Astrocyte (in vitro differentiated cells and primary cell): ENCODE measurements around the gene RAB27B.

Experiments
- EZH2 ChIP-seq: IDR thresholded peaks from 2 replicates; pipeline ENCODE4 v1.6.1; 2012; ENCODE audit warnings: mild to moderate bottlenecking, low read length, inconsistent platforms; ENCODE audit not compliant: insufficient read depth
- TF ChIP-seq, protein P1 (sequence below): IDR thresholded peaks from 2 replicates; pipeline ENCODE4 v1.5.1; 2011; ENCODE audit warnings: low read depth, mild to moderate bottlenecking, inconsistent platforms, low read length, moderate library complexity; ENCODE audit not compliant: insufficient read depth

DNA sequence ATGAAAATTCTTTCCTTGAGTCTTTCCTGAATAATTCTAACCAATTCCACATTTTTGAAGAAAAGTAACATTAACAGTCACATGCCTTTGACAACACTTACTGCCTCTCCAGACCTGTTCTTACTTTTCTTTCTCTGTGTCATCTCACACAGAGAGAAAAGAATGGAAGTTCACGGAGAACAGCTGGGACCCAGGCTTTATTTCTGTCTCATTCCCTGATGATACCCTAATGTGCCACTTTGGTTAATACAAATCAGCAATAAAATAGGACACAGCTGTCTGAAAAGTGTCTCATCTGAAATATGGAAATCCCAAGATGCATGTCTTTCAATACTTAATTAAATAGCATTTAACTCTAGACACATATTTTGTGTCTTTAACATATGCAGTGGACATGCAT is 42.1 kb upstream of the RAB27B start:
- TF ChIP-seq, protein P1, sequence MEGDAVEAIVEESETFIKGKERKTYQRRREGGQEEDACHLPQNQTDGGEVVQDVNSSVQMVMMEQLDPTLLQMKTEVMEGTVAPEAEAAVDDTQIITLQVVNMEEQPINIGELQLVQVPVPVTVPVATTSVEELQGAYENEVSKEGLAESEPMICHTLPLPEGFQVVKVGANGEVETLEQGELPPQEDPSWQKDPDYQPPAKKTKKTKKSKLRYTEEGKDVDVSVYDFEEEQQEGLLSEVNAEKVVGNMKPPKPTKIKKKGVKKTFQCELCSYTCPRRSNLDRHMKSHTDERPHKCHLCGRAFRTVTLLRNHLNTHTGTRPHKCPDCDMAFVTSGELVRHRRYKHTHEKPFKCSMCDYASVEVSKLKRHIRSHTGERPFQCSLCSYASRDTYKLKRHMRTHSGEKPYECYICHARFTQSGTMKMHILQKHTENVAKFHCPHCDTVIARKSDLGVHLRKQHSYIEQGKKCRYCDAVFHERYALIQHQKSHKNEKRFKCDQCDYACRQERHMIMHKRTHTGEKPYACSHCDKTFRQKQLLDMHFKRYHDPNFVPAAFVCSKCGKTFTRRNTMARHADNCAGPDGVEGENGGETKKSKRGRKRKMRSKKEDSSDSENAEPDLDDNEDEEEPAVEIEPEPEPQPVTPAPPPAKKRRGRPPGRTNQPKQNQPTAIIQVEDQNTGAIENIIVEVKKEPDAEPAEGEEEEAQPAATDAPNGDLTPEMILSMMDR = no peak
- TF ChIP-seq EZH2 = no peak
